Small intestine (tissue), 7 donors: ENCODE data around the gene INTU. TPM values are rescaled to one million over a fixed set of nuclear protein-coding genes. Genes with fewer than 3 reads are reported as not detected.

Source experiments
- DNase-seq, 2 donors: peaks; one replicate each; pipeline versions ENCODE4 v3.0.0 to v3.0.0-alpha.2; 2013
- FAIRE-seq: peaks from 2 replicates; lab custom pipeline; 2012; peaks lifted over from hg19 to GRCh38; lab: Jason Lieb, UNC
- H3K27ac ChIP-seq, 3 donors: one replicate each; pipeline ENCODE4 v1.5.1; 2013; ENCODE audit warnings: low read length in 2 of 3, mild to moderate bottlenecking in 2 of 3, control low read depth in 1 of 3, inconsistent platforms in 1 of 3, low read depth in 1 of 3, moderate library complexity in 1 of 3
- H3K27me3 ChIP-seq, 3 donors: one replicate each; pipeline ENCODE4 v1.6.1; 2013; ENCODE audit warnings: low read length in 3 of 3, inconsistent platforms in 1 of 3; ENCODE audit not compliant: control insufficient read depth in 3 of 3, insufficient read depth in 3 of 3
- H3K36me3 ChIP-seq, 3 donors: one replicate each; pipeline ENCODE4 v1.6.1; 2013; ENCODE audit warnings: low read length in 3 of 3, inconsistent platforms in 1 of 3, low read depth in 1 of 3, mild to moderate bottlenecking in 1 of 3, moderate library complexity in 1 of 3; ENCODE audit not compliant: control insufficient read depth in 3 of 3, insufficient read depth in 2 of 3
- H3K4me1 ChIP-seq, 3 donors: one replicate each; pipeline ENCODE4 v1.6.1; 2013; ENCODE audit warnings: low read length in 2 of 3, inconsistent platforms in 1 of 3, low read depth in 1 of 3, mild to moderate bottlenecking in 1 of 3, moderate library complexity in 1 of 3; ENCODE audit not compliant: control insufficient read depth in 3 of 3, insufficient read depth in 2 of 3
- H3K4me3 ChIP-seq, 3 donors: one replicate each; pipeline ENCODE4 v1.5.1; 2013; ENCODE audit warnings: low read length in 3 of 3, control low read depth in 1 of 3, inconsistent platforms in 1 of 3, low read depth in 1 of 3, mild to moderate bottlenecking in 1 of 3, moderate library complexity in 1 of 3
- H3K9me3 ChIP-seq, 2 donors: one replicate each; pipeline ENCODE4 v1.6.1; 2013; ENCODE audit warnings: low read depth in 1 of 2, low read length in 1 of 2; ENCODE audit not compliant: control insufficient read depth in 2 of 2, insufficient read depth in 1 of 2
- WGBS, 3 donors: extraction: QIAGEN DNeasy Blood & Tissue Kit; methylation state at CpG; one replicate each; pipeline ENCODE4 v1.1.7; 2013; 5-methylcytosine and 5-hydroxymethylcytosine counted together
- polyA plus RNA-seq, 4 donors: library from polyadenylated mRNA; stranded (reverse) in 3 of 4; unstranded in 1 of 4; fragments of 200-250 nt in 3 of 4; fragments of 120-200 nt in 1 of 4; gene quantifications; one replicate each; pipeline versions ENCODE4 v1.2.1 to v1.2.3, GENCODE V29; 2013
- donor health status: healthy with polysubstance abuse.
- donor health status: control.
- donor health status: control.
- donor health status: Bipolar disorder and iron deficiency.
- donor health status: healthy.

Gene INTU
- polyA plus RNA-seq, 4 donors: under 0.01 to 6.3 (median 0.92) TPM

DNA sequence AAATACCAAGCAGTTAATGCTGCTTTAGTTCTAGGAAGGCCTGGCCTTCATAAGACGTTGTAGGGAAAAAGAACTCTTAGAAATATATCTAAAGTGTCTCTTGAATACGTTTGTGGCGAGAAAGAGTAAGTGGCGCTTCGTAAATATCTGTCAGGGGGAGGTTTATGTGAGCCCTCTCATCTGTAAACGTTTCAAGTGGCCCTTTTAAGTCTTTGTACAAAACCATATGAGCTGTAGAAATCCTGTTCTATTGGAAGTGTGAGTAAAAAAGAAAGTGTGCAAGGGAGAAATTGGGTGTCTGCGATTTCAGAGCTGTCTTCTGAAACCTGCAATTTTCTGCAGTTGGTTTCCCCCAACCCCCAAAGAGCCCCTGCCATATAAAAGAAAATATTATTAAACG is 8.6 kb upstream of the INTU start:
- H3K4me3 ChIP-seq: no peak overlapping the region
- 47 to 52% (median 49%) methylated on average over 8 of the region's 8 CpGs for WGBS, 3 donors

DNA sequence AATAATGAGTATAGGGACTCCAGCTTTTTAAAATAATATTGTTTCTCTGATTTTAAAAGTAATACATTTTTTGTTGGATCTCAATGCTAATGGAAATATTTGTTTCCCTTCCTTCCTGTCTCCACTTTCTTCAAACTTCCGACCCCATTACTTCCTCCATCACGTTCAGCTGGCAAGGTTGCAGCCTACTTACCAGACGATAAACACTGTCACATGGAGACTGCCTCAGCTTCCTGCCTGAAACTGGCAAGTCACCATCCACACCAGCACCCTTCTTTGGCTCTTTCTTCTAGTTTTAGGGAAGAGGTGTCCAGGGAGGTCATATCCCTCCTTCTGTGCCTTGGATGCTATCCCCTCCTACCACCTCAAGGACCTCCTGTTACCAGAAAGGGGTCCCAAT is 3.4 kb upstream of the INTU start:
- H3K36me3 ChIP-seq: no peaks in the 10 kb centered on the region

More for the DNA sequence above, 8.6 kb upstream of the INTU start:
- DNase-seq: no peak
- H3K27me3 ChIP-seq: peaks cover 0 to 36% (median 0%) of the 10 kb centered on the region in 3 donors
- peaks cover 0 to 8% (median 0%) of the 10 kb centered on the region in 3 donors for H3K4me1 ChIP-seq
- no peak overlapping the region for H3K27ac ChIP-seq
- FAIRE-seq: no peak
- H3K9me3 ChIP-seq: no peaks in the 10 kb centered on the region
- H3K36me3 ChIP-seq: no peaks in the 10 kb centered on the region

DNA sequence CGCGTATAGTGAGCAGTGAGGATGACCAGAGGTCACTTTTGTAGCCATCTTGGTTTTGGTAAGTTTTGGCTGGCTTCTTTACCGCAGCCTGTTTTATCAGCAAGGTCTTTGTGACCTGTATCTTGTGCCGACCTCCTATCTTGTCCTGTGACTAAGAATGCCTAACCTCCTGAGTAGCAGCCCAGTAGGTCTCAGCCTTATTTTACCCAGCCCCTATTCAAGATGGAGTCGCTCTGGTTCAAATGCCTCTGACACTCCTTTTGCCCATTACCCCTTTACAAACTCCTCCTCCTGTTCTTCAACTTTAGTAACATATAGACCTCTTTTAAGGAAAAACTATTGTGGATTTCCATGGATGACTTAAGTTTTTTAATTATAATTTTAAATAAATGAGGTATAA is 2.6 kb upstream of the INTU start:
- Histone ChIP-seq H3K36me3 (no peaks in the 10 kb centered on the region), H3K27ac (no peak overlapping the region), H3K4me1 (peaks cover 0 to 3% (median 0%) of the 10 kb centered on the region in 3 donors), H3K9me3 (no peaks in the 10 kb centered on the region), H3K4me3 (no peak overlapping the region), H3K27me3 (peaks cover 0 to 12% (median 0%) of the 10 kb centered on the region in 3 donors)
- FAIRE-seq: no peak
- 75 to 89% (median 79%) methylated on average over 5 of the region's 5 CpGs for WGBS, 3 donors
- DNase-seq: no peak

More for the DNA sequence above, 3.4 kb upstream of the INTU start:
- 41 to 67% (median 53%) methylated on average over 3 of the region's 3 CpGs for WGBS, 3 donors
- Histone ChIP-seq H3K27ac (no peak overlapping the region), H3K27me3 (peaks cover 0 to 13% (median 0%) of the 10 kb centered on the region in 3 donors), H3K4me3 (no peak overlapping the region), H3K4me1 (peaks cover 0 to 3% (median 0%) of the 10 kb centered on the region in 3 donors), H3K9me3 (no peaks in the 10 kb centered on the region)
- FAIRE-seq: no peak
- DNase-seq: no peak

DNA sequence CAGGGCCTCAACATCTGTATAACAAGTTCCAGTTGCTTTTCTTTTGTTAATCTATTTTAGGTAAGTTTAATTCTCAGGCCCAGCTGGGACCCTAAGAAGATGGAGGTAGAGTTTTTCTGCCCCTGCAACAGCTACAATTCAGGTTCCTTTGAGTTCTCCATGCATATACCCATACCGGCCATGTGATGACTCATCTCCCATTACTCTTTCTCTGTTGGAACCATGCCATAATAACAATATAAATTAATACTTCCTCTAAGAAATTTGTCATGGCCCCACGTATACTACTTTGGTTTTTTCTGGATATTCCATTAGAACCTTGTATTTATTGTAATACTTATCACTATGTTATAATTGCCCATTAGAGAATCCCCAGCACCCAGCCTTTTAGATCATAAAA is 1.3 kb upstream of the INTU start:
- no peak overlapping the region for H3K27ac ChIP-seq
- DNase-seq: peak in 1 of 2 donors; percentile 17
- H3K27me3 ChIP-seq: peaks cover 0 to 8% (median 0%) of the 10 kb centered on the region in 3 donors
- no peak for FAIRE-seq
- H3K4me1 ChIP-seq: peaks cover 0 to 3% (median 0%) of the 10 kb centered on the region in 3 donors
- 7 to 27% (median 17%) methylated on average over 2 of the region's 2 CpGs for WGBS, 3 donors
- H3K36me3 ChIP-seq: no peaks in the 10 kb centered on the region
- no peak overlapping the region for H3K4me3 ChIP-seq
- no peaks in the 10 kb centered on the region for H3K9me3 ChIP-seq

DNA sequence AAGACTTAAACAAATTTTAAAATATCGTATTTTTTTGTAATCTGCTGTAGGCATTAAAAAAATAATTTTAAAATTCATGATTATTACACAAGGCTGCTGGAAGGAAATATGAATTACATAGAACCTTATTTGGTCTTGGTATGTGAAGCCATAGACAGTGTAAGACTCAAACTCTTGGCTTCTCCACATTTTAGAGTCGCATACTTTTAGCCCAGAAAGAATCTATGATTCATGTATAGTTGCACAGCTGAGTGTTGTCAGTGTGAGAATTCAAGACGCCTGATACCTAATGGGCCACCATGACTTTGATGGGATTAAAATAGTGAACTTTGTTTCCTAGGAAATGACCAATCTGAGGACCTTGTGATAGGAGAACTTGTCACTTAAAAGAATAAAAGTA is 1.4 kb downstream of the INTU start:
- WGBS, 3 donors: 79 to 86% (median 85%) methylated on average over 3 of the region's 3 CpGs
- FAIRE-seq (no peak), DNase-seq (no peak)
- Histone ChIP-seq H3K9me3 (no peaks in the 10 kb centered on the region), H3K27me3 (peaks cover 0 to 7% (median 0%) of the 10 kb centered on the region in 3 donors), H3K27ac (no peak overlapping the region), H3K36me3 (no peaks in the 10 kb centered on the region), H3K4me3 (no peak overlapping the region), H3K4me1 (peaks cover 0 to 3% (median 0%) of the 10 kb centered on the region in 3 donors)

DNA sequence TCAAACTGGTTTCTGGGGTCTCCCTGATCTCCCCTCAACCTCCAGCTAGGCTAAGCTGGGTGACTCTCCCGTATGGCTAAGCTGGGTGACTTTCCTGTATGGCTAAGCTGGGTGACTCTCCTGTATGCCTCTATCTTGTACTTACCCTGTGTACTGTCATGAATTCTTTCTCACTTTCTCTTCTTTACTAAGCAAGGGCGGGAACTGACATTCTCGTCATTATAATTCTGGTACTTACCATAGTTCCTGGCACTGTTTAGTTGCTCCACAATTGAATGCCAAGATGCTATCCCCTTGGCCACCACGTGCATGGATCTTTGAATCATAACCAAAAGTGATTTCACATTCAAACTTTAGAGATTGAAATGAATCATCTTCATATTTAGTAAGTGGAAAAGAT is 8.8 kb downstream of the INTU start:
- Histone ChIP-seq H3K4me1 (no peaks in the 10 kb centered on the region), H3K27me3 (no peaks in the 10 kb centered on the region), H3K27ac (no peak overlapping the region), H3K4me3 (no peak overlapping the region), H3K9me3 (peaks cover 0 to 4% of the 10 kb centered on the region in 2 donors), H3K36me3 (peaks cover 0 to 11% (median 0%) of the 10 kb centered on the region in 3 donors)
- FAIRE-seq: no peak
- DNase-seq: no peak
- WGBS, 3 donors: 75 to 82% (median 78%) methylated on average over 4 of the region's 4 CpGs

DNA sequence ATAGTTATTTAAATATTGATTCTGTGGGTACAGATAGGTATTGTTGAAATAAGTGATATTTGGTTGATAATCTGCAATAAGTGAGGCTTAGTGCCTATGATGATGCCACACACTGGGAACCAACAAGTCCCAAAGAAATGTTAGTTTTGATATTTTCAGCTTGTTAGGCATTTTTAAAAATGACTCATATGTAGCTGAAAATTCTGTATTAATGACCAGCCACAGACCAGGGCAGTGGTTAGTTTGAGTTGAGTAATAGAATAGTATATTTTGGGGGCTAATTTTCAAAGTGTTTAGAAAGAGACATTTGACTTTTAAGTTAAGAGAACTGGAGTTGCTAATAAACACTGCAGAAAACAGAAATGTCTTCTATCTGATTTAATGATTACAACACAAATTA is 9.4 kb downstream of the INTU start:
- H3K27ac ChIP-seq: no peak overlapping the region
- DNase-seq (no peak), FAIRE-seq (no peak)
- peaks cover 0 to 11% (median 0%) of the 10 kb centered on the region in 3 donors for H3K36me3 ChIP-seq
- no peaks in the 10 kb centered on the region for H3K4me1 ChIP-seq
- no peak overlapping the region for H3K4me3 ChIP-seq
- no peaks in the 10 kb centered on the region for H3K27me3 ChIP-seq
- peaks cover 0 to 4% of the 10 kb centered on the region in 2 donors for H3K9me3 ChIP-seq

DNA sequence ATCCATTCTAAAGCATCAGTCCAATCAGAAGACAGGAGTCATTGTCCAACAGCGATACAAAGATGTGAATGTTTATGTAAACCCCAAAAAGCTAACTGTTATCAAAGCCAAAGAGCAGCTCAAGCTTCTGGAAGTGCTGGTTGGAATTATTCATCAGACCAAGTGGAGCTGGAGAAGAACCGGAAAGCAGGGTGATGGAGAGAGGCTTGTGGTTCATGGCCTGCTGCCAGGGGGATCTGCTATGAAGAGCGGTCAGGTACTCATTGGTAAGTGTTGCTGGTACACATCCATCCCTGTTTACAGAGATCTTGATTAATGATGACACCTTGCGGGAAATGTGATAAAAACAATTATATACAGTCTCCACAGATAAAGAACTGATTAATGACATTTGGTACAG is 11.0 kb downstream of the INTU start:
- Histone ChIP-seq H3K36me3 (peaks cover 0 to 14% (median 0%) of the 10 kb centered on the region in 3 donors), H3K4me1 (no peaks in the 10 kb centered on the region), H3K27me3 (no peaks in the 10 kb centered on the region), H3K9me3 (peaks cover 0 to 4% of the 10 kb centered on the region in 2 donors), H3K4me3 (no peak overlapping the region), H3K27ac (no peak overlapping the region)
- DNase-seq (no peak), FAIRE-seq (no peak)
- 92 to 94% (median 93%) methylated on average over 4 of the region's 4 CpGs for WGBS, 3 donors

DNA sequence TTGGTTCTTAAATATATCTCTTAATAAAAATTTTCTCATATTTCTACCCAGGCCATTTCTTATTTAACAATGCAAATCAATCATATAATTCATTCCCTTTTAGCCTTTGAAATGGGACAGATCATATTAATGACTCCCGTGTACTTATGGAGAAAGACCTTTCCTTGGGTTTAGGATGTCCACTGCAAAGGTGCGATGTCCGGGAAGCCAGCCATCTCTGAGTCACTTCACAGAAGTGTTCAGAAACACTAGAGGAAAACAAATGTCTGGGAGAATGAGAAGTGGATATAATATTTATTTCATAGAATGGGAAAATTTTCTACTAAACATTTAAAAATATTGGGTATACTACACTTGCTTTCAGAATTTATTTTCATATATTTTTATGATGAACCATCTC is 15.3 kb downstream of the INTU start:
- no peak overlapping the region for H3K27ac ChIP-seq
- peaks cover 0 to 14% (median 0%) of the 10 kb centered on the region in 3 donors for H3K36me3 ChIP-seq
- H3K27me3 ChIP-seq: no peaks in the 10 kb centered on the region
- FAIRE-seq: no peak
- WGBS, 3 donors: 88 to 95% (median 95%) methylated on average over 3 of the region's 3 CpGs
- H3K4me1 ChIP-seq: no peaks in the 10 kb centered on the region
- peaks cover 0 to 4% of the 10 kb centered on the region in 2 donors for H3K9me3 ChIP-seq
- no peak for DNase-seq
- no peak overlapping the region for H3K4me3 ChIP-seq
